ENCODE results near the gene STT3B. TPM values are rescaled to one million over a fixed set of nuclear protein-coding genes. Genes with fewer than 3 reads are reported as not detected.

STT3B gene
- total and polyA plus RNA-seq, 8 donors = 15.1 to 183 (median 49.1) TPM

DNA sequence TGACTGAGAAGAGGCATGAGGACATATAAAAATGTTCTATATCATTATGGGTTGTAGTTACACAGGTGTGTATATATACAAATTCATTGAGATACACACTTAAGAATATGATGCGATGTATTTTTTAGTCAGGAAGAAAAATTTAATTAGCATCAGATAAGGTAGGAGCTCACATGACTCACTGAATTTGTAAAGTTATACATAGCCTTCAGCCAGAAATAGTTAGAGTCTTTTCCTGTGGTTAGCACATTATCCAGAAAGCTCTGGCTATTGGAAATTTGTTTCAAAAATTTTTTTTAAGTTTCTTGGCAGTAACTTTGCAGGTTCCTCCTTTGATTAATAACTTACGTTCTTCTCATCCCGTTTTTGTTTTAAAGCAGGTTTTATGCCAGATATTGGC, 88.6 kb downstream of the STT3B start:
- peaks cover 8 to 73% (median 58%) of the 10 kb centered on the region in 4 donors for H3K36me3 ChIP-seq
- no peak for DNase-seq
- H3K9me3 ChIP-seq = no peaks in the 10 kb centered on the region
- H3K27me3 ChIP-seq = no peaks in the 10 kb centered on the region
- intact Hi-C loops (cut with DNase I; ENCODE audit: low total_unique reads) = no loop called here
- H3K4me1 ChIP-seq = peaks cover 0 to 2% (median 0%) of the 10 kb centered on the region in 4 donors
- TF ChIP-seq POLR2AphosphoS5 (IDR thresholded peaks at IDR 0.05) (no peak), POLR2A (IDR thresholded peaks at IDR 0.05) (no peak), EP300 (IDR thresholded peaks at IDR 0.05) (no peak), CTCF (IDR thresholded peaks at IDR 0.05) (no peak)
- H3K4me3 ChIP-seq = no peak overlapping the region
- H3K27ac ChIP-seq = no peak overlapping the region
- 87 to 93% (median 92%) methylated on average over 3 of the region's 3 CpGs for WGBS, 5 donors

DNA sequence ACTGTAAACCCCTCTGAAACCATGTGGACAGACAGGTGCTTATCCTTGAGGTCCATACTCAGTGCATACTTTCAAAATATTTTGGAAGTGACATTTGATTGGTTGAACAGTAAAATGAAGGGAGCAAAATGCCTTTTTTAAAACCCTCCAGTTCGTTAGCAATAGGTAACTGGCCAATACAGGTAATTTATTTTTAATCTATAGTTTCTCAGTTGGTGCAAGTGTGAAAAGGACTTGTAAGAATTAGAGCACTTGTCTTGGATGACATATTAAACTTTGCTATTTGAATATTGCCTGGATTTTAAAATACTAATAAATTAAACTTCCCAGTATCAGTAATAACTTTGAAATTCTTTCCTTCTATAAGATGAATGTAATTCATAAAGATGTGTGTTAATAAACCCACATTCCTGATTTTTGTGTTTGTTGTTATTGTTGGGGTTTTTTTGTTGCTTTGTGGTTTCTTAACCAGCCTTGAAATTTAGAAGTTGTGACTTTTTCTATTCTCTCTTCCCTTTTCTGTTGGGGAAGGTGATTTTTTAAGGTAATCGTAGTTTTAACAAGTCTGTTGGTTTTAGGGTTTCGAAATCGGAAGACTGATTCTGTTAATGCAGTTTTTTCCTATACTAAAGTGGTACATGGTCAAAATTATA, 90.0 kb downstream of the STT3B start:
- intact Hi-C loops (cut with DNase I; ENCODE audit: low total_unique reads) = no loop called here
- TF ChIP-seq EP300 (IDR thresholded peaks at IDR 0.05) = no peak
- no peak for TF ChIP-seq CTCF (IDR thresholded peaks at IDR 0.05)
- TF ChIP-seq POLR2AphosphoS5 (IDR thresholded peaks at IDR 0.05) = no peak
- no peak for TF ChIP-seq POLR2A (IDR thresholded peaks at IDR 0.05)
- no peaks in the 10 kb centered on the region for H3K9me3 ChIP-seq
- H3K36me3 ChIP-seq = peaks cover 15 to 80% (median 71%) of the 10 kb centered on the region in 4 donors
- DNase-seq = no peak
- H3K4me1 ChIP-seq = no peaks in the 10 kb centered on the region
- WGBS, 5 donors = 79 to 94% (median 91%) methylated on average over 4 of the region's 4 CpGs
- H3K27me3 ChIP-seq = no peaks in the 10 kb centered on the region
- no peak overlapping the region for H3K4me3 ChIP-seq
- no peak overlapping the region for H3K27ac ChIP-seq

- H3K4me1 ChIP-seq = no peaks in the 10 kb centered on the region
- no peak overlapping the region for H3K27ac ChIP-seq
- WGBS, 5 donors = 93 to 97% (median 96%) methylated on average over 6 of the region's 6 CpGs
- TF ChIP-seq CTCF (IDR thresholded peaks at IDR 0.05) = no peak
- H3K4me3 ChIP-seq = no peak overlapping the region
- H3K36me3 ChIP-seq = peaks cover 15 to 84% (median 70%) of the 10 kb centered on the region in 4 donors
- no peaks in the 10 kb centered on the region for H3K9me3 ChIP-seq
- no peak for DNase-seq
- H3K27me3 ChIP-seq = no peaks in the 10 kb centered on the region
- intact Hi-C loops (cut with DNase I; ENCODE audit: low total_unique reads) = no loop called here
These were observed 91.5 kb downstream of the STT3B start for GRCh38 chr3:31624083-31624709.

DNA sequence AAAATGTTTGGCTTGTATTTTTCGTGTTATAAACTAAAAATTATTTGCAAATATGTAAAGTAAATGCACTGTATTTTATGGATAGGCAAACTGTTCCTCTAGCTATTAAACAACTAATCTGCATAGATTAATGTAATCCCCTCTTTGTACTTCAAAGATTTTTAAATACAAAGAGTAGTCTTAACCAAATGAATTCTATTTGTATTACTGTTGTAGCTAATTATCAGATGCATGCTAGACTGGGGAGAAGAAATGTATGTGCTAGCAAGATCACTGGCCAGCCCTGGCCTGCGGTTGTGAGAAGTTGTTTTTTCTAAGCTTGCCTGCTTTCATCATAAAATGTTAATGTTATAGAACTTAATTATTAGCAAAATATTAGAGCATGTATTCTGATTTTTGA, 92.6 kb downstream of the STT3B start:
- Histone ChIP-seq H3K9me3 (no peaks in the 10 kb centered on the region), H3K4me3 (no peak overlapping the region), H3K4me1 (no peaks in the 10 kb centered on the region), H3K27me3 (no peaks in the 10 kb centered on the region), H3K36me3 (peaks cover 15 to 84% (median 72%) of the 10 kb centered on the region in 4 donors), H3K27ac (no peak overlapping the region)
- intact Hi-C loops (cut with DNase I; ENCODE audit: low total_unique reads) = no loop called here
- WGBS, 5 donors = 90 to 94% (median 91%) methylated on average over 2 of the region's 2 CpGs
- DNase-seq = no peak
- TF ChIP-seq POLR2AphosphoS5 (IDR thresholded peaks at IDR 0.05) (no peak), CTCF (IDR thresholded peaks at IDR 0.05) (no peak), EP300 (IDR thresholded peaks at IDR 0.05) (no peak), POLR2A (IDR thresholded peaks at IDR 0.05) (no peak)

Data from stomach (tissue), 9 donors.